CD4-positive, alpha-beta memory T cell (primary cell): ENCODE results near the gene RAB9A. TPM values are rescaled to one million over a fixed set of nuclear protein-coding genes. Genes with fewer than 3 reads are reported as not detected.
A peak's percentile ranks its signal among the peaks of the same experiment; 100 is the strongest.

ENCODE experiments used
- CTCF ChIA-PET: fragments of 350-600 bp; sonication (Branson Sonifier 250); formaldehyde crosslinking; loops from one replicate; lab custom pipeline; 2021; ENCODE audit warnings: inconsistent platforms; ENCODE audit not compliant: partially characterized antibody; lab: Charles Lee
- POLR2A ChIA-PET: fragments of 350-600 bp; sonication (Branson Sonifier 250); formaldehyde crosslinking; loops from one replicate; lab custom pipeline; 2021; ENCODE audit not compliant: partially characterized antibody; lab: Charles Lee
- DNase-seq, 5 donors: peaks; one replicate each; pipeline versions ENCODE4 v3.0.0 to v3.0.0-alpha.2; 2020 to 2022; ENCODE audit warnings: mixed read lengths in 1 of 5
- H3K27ac ChIP-seq: one replicate; pipeline ENCODE4 v1.7.0; 2013; ENCODE audit warnings: low read depth, low read length
- H3K27me3 ChIP-seq: 2 replicates; pipeline ENCODE4 v1.7.0; 2013; ENCODE audit warnings: mild to moderate bottlenecking, low read length, moderate library complexity; ENCODE audit not compliant: insufficient read depth
- H3K36me3 ChIP-seq: 2 replicates; pipeline ENCODE4 v1.7.0; 2013; ENCODE audit warnings: mild to moderate bottlenecking, low read length, moderate library complexity; ENCODE audit not compliant: insufficient read depth
- H3K4me1 ChIP-seq: 2 replicates; pipeline ENCODE4 v1.7.0; 2013; ENCODE audit warnings: mild to moderate bottlenecking, low read length, moderate library complexity; ENCODE audit not compliant: insufficient read depth
- H3K4me3 ChIP-seq, 2 donors: one replicate each; pipeline ENCODE4 v1.7.0; 2013; ENCODE audit warnings: low read length in 2 of 2, mild to moderate bottlenecking in 1 of 2
- H3K9me3 ChIP-seq, 2 donors: one replicate each; pipeline ENCODE4 v1.7.0; 2013; ENCODE audit warnings: low read length in 2 of 2, control low read depth in 1 of 2; ENCODE audit not compliant: control insufficient read depth in 1 of 2
- H3K27ac Mint-ChIP-seq, 7 donors: one replicate each; pipeline ENCODE4 v1.8.0; 2020 to 2021; ENCODE audit warnings: mixed read lengths in 7 of 7, mild to moderate bottlenecking in 6 of 7, inconsistent platforms in 3 of 7, moderate library complexity in 3 of 7
- H3K27me3 Mint-ChIP-seq, 2 donors: one replicate each; pipeline ENCODE4 v1.8.0; 2020 to 2021; ENCODE audit warnings: mixed read lengths in 2 of 2
- H3K36me3 Mint-ChIP-seq, 2 donors: one replicate each; pipeline ENCODE4 v1.8.0; 2020 to 2021; ENCODE audit warnings: mixed read lengths in 2 of 2, inconsistent platforms in 1 of 2, mild to moderate bottlenecking in 1 of 2
- H3K4me1 Mint-ChIP-seq, 4 donors: one replicate each; pipeline ENCODE4 v1.8.0; 2020 to 2021; ENCODE audit warnings: mixed read lengths in 4 of 4, mild to moderate bottlenecking in 1 of 4
- H3K4me3 Mint-ChIP-seq, 8 donors: one replicate each; pipeline ENCODE4 v1.8.0; 2020 to 2021; ENCODE audit warnings: mixed read lengths in 8 of 8, mild to moderate bottlenecking in 7 of 8, moderate library complexity in 6 of 8, inconsistent platforms in 3 of 8
- H3K9me3 Mint-ChIP-seq, 8 donors: one replicate each; pipeline ENCODE4 v1.8.0; 2020 to 2021; ENCODE audit warnings: mixed read lengths in 8 of 8, mild to moderate bottlenecking in 5 of 8, inconsistent platforms in 3 of 8, moderate library complexity in 1 of 8
- intact Hi-C: fragments of 100-400 bp; cut with micrococcal nuclease; formaldehyde crosslinking; loops from one replicate; pipeline ENCODE4 v1.15.1; 2023
- polyA plus RNA-seq, 2 donors: library from polyadenylated mRNA; unstranded; fragments of 300-500 nt; fragmentation: Illumina TruSeq; gene quantifications; one replicate each; pipeline ENCODE4 v1.2.3, GENCODE V29; 2021
- total RNA-seq, 2 experiments: library from RNA; stranded (reverse); gene quantifications; one replicate each; pipeline ENCODE4 v1.2.3, GENCODE V29; 2021

RAB9A gene
- total and polyA plus RNA-seq, 4 experiments from 2014 or later: 19.9 to 33.4 (median 27.2) TPM

- peaks cover 42% of the 10 kb centered on the region for H3K36me3 ChIP-seq
- no peak overlapping the region for H3K27ac ChIP-seq
- H3K4me1 Mint-ChIP-seq: peaks cover 12 to 29% (median 22%) of the 10 kb centered on the region in 4 donors
- no peaks in the 10 kb centered on the region for H3K27me3 ChIP-seq
- H3K4me3 Mint-ChIP-seq: no peak overlapping the region
- peaks cover 21% of the 10 kb centered on the region for H3K4me1 ChIP-seq
- H3K27ac Mint-ChIP-seq: peak overlapping the region in 2 of 7 donors; percentile 6 to 60
- peaks cover 44 to 57% of the 10 kb centered on the region in 2 donors for H3K36me3 Mint-ChIP-seq
- no peak for DNase-seq
- no peak overlapping the region for H3K4me3 ChIP-seq
- no peaks in the 10 kb centered on the region for H3K9me3 ChIP-seq
- no peaks in the 10 kb centered on the region for H3K27me3 Mint-ChIP-seq
- ChIA-PET POLR2A (interaction anchor here (1.0 to 1.4 kb wide), 3 partner anchors 18 to 277 kb away, joined by 3 to 5 read pairs (median 4); partner anchors contain the start of genes GEMIN8, OFD1, TCEANC and TRAPPC2), CTCF (interaction anchor here (1.4 to 1.5 kb wide), 2 partner anchors 94 to 279 kb away, joined by 3 to 5 read pairs; no protein-coding TSS in a partner anchor)
- intact Hi-C loops: loop anchor here (5.0 kb wide), 1 partner anchor 245 kb away; no protein-coding TSS in a partner anchor
- H3K9me3 Mint-ChIP-seq: no peaks in the 10 kb centered on the region
Observed at GRCh38 chrX:13752646-13753045, 63.7 kb downstream of the RAB9A start.

- Mint-ChIP-seq H3K4me3 (no peak overlapping the region), H3K9me3 (no peaks in the 10 kb centered on the region), H3K27me3 (no peaks in the 10 kb centered on the region), H3K4me1 (peaks cover 12 to 29% (median 23%) of the 10 kb centered on the region in 4 donors), H3K27ac (peak overlapping the region in 2 of 7 donors; percentile 24 to 78), H3K36me3 (peaks cover 52 to 58% of the 10 kb centered on the region in 2 donors)
- CTCF ChIA-PET: interaction anchor here (0.6 to 1.6 kb wide), 6 partner anchors 97 to 1389 kb away, joined by 3 to 4 read pairs (median 4); partner anchors contain the start of gene GEMIN8
- Histone ChIP-seq H3K4me1 (peaks cover 21% of the 10 kb centered on the region), H3K27ac (no peak overlapping the region), H3K4me3 (no peak overlapping the region), H3K9me3 (no peaks in the 10 kb centered on the region), H3K36me3 (peaks cover 46% of the 10 kb centered on the region), H3K27me3 (no peaks in the 10 kb centered on the region)
- intact Hi-C loops: loop anchor here (5.0 kb wide), 1 partner anchor 247 kb away; no protein-coding TSS in a partner anchor
- POLR2A ChIA-PET: interaction anchor here (1.9 kb wide), 1 partner anchor 20 kb away, joined by 8 read pairs; the partner anchor contains the start of genes OFD1 and TRAPPC2
- DNase-seq: no peak
Observed at GRCh38 chrX:13754765-13755164, 65.8 kb downstream of the RAB9A start.

GRCh38 chrX:13755254-13755653, 66.3 kb downstream of the RAB9A start:
- H3K4me1 Mint-ChIP-seq: peaks cover 9 to 25% (median 22%) of the 10 kb centered on the region in 4 donors
- Histone ChIP-seq H3K4me1 (peaks cover 19% of the 10 kb centered on the region), H3K36me3 (peaks cover 48% of the 10 kb centered on the region), H3K9me3 (no peaks in the 10 kb centered on the region), H3K27ac (no peak overlapping the region), H3K4me3 (no peak overlapping the region), H3K27me3 (no peaks in the 10 kb centered on the region)
- no peaks in the 10 kb centered on the region for H3K27me3 Mint-ChIP-seq
- peak overlapping the region in 6 of 7 donors; percentile 24 to 78 (median 52) for H3K27ac Mint-ChIP-seq
- DNase-seq: peak in 3 of 5 donors; percentile 15 to 38 (median 28)
- POLR2A ChIA-PET: interaction anchor here (1.9 kb wide), 1 partner anchor 21 kb away, joined by 8 read pairs; the partner anchor contains the start of genes OFD1 and TRAPPC2
- peaks cover 52 to 58% of the 10 kb centered on the region in 2 donors for H3K36me3 Mint-ChIP-seq
- CTCF ChIA-PET: interaction anchor here (0.6 to 1.6 kb wide), 7 partner anchors 9 to 1389 kb away, joined by 3 to 4 read pairs (median 3); partner anchors contain the start of gene GEMIN8
- H3K4me3 Mint-ChIP-seq: peak overlapping the region in 1 of 8 donors; percentile 31
- intact Hi-C loops: no loop called here
- H3K9me3 Mint-ChIP-seq: no peaks in the 10 kb centered on the region

DNA sequence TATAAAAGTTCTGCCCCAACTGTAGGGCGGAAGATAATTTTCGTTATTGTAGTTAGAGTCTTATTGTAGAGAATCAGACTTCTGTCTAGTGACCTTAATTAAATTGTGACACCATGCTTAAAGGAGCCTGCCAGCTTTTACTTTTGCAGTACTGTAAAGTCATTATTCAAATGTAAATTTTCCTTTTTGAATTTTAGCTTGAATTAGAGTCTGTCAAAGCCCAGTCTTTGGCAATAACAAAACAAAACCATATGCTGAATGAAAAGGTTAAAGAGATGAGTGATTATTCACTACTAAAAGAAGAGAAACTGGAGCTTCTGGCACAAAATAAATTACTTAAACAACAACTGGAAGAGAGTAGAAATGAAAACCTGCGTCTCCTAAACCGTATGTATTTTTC, 67.5 kb downstream of the RAB9A start:
- H3K27me3 ChIP-seq: no peaks in the 10 kb centered on the region
- Mint-ChIP-seq H3K4me3 (no peak overlapping the region), H3K27me3 (no peaks in the 10 kb centered on the region), H3K36me3 (peaks cover 53 to 58% of the 10 kb centered on the region in 2 donors), H3K9me3 (no peaks in the 10 kb centered on the region), H3K4me1 (peaks cover 8 to 19% (median 17%) of the 10 kb centered on the region in 4 donors), H3K27ac (peak overlapping the region in 1 of 7 donors; percentile 46)
- H3K4me3 ChIP-seq: no peak overlapping the region
- DNase-seq: no peak
- ChIA-PET CTCF (interaction anchor here (1.6 to 1.7 kb wide), 2 partner anchors 9 to 250 kb away, joined by 3 to 4 read pairs; no protein-coding TSS in a partner anchor), POLR2A (no interaction called here)
- H3K9me3 ChIP-seq: no peaks in the 10 kb centered on the region
- H3K36me3 ChIP-seq: peaks cover 44% of the 10 kb centered on the region
- no peak overlapping the region for H3K27ac ChIP-seq
- intact Hi-C loops: no loop called here
- H3K4me1 ChIP-seq: peaks cover 12% of the 10 kb centered on the region

- no peak overlapping the region for H3K4me3 ChIP-seq
- Mint-ChIP-seq H3K27ac (peak overlapping the region in 4 of 7 donors; percentile 25 to 64 (median 44)), H3K4me3 (no peak overlapping the region), H3K9me3 (no peaks in the 10 kb centered on the region), H3K4me1 (peaks cover 4 to 14% (median 9%) of the 10 kb centered on the region in 4 donors), H3K36me3 (peaks cover 49 to 54% of the 10 kb centered on the region in 2 donors), H3K27me3 (no peaks in the 10 kb centered on the region)
- no peak overlapping the region for H3K27ac ChIP-seq
- peaks cover 51% of the 10 kb centered on the region for H3K36me3 ChIP-seq
- POLR2A ChIA-PET: no interaction called here
- H3K9me3 ChIP-seq: no peaks in the 10 kb centered on the region
- no peaks in the 10 kb centered on the region for H3K27me3 ChIP-seq
- CTCF ChIA-PET: no interaction called here
- H3K4me1 ChIP-seq: peaks cover 12% of the 10 kb centered on the region
- DNase-seq: no peak
- intact Hi-C loops: no loop called here
Observed at GRCh38 chrX:13759152-13759718, 70.3 kb downstream of the RAB9A start.

Other genes starting within 250 kb of the RAB9A start
- gene EGFL6, start 119.5 kb upstream of the RAB9A start, total RNA-seq: not detected
- gene EGFL6, start 119.5 kb upstream of the RAB9A start, polyA plus RNA-seq: not detected
- 10 to 100 TPM; 14.6 to 16.3 TPM for gene TCEANC, start 36.0 kb upstream of the RAB9A start, total RNA-seq
- 10 to 100 TPM in 1 of 2 donors, 1 to 10 TPM in 1; 9.6 to 10.3 TPM for gene TCEANC, start 36.0 kb upstream of the RAB9A start, polyA plus RNA-seq
- gene TRAPPC2, start 45.5 kb downstream of the RAB9A start, total RNA-seq: 10 to 100 TPM; 36.6 to 39.6 TPM
- 10 to 100 TPM; 33.1 to 45.9 TPM for gene TRAPPC2, start 45.5 kb downstream of the RAB9A start, polyA plus RNA-seq
- gene OFD1, start 45.6 kb downstream of the RAB9A start, total RNA-seq: 100 to 1,000 TPM; 135 TPM
- gene OFD1, start 45.6 kb downstream of the RAB9A start, polyA plus RNA-seq: 10 to 100 TPM; 22.0 to 39.0 TPM
- gene GPM6B, start 128.0 kb downstream of the RAB9A start, total RNA-seq: not detected
- 1 to 10 TPM in 1 of 2 donors, under 1 TPM in 1; 0.39 to 1.4 TPM for gene GPM6B, start 128.0 kb downstream of the RAB9A start, polyA plus RNA-seq